ENCODE measurements around the gene CD46.
A peak's percentile ranks its signal among the peaks of the same experiment; 100 is the strongest.

CD46 gene

GRCh38 chr1:207807326-207807689 lies 55.5 kb downstream of the CD46 start:
- no peak overlapping the region for H3K23ac ChIP-seq (ENCODE audit: low read depth, low read length, poor library complexity)
- H3K4ac ChIP-seq (ENCODE audit: low read length), result no peak overlapping the region
- no peak overlapping the region for H2BK15ac ChIP-seq (ENCODE audit: low read length)
- no peak overlapping the region for H2BK12ac ChIP-seq (ENCODE audit: low read length)
- H4K8ac ChIP-seq (ENCODE audit: low read depth, low read length), result no peak overlapping the region
- no peak overlapping the region for H4K91ac ChIP-seq (ENCODE audit: low read depth, low read length, poor library complexity)
- no peak overlapping the region for H3K27ac ChIP-seq (replicated peaks; ENCODE audit: low read length)
- no peaks in the 10 kb centered on the region for H3K27me3 ChIP-seq (ENCODE audit: control insufficient read depth in 3 of 3, insufficient read depth in 3 of 3, low read depth in 1 of 3, low read length in 3 of 3)
- H2BK5ac ChIP-seq (ENCODE audit: low read length), result no peak overlapping the region
- peak overlapping the region; percentile 15 for H3K18ac ChIP-seq (ENCODE audit: low read length)
- no peak overlapping the region for H2BK120ac ChIP-seq (ENCODE audit: low read depth, low read length)
- no peak for DNase-seq (ENCODE audit: low spot score)
- H2AFZ ChIP-seq (ENCODE audit: low read length), result no peak overlapping the region
- no peak overlapping the region for H3K4me3 ChIP-seq (ENCODE audit: low read length in 2 of 2)
- H3K9ac ChIP-seq (ENCODE audit: low read depth, low read length, poor library complexity), result no peak overlapping the region
- H3K36me3 ChIP-seq (replicated peaks in 1 of 2; ENCODE audit: control insufficient read depth in 2 of 2, insufficient read depth in 2 of 2, low read length in 2 of 2), result peaks cover 4 to 86% of the 10 kb centered on the region in 2 donors
- no peak overlapping the region for H3K14ac ChIP-seq (ENCODE audit: low read length)
- no peaks in the 10 kb centered on the region for H3K79me1 ChIP-seq (ENCODE audit: low read depth, low read length)
- H2AK5ac ChIP-seq (ENCODE audit: low read depth, low read length), result no peak overlapping the region
- peaks cover 0 to 5% of the 10 kb centered on the region in 2 donors for H3K4me1 ChIP-seq (ENCODE audit: control insufficient read depth in 2 of 2, insufficient read depth in 1 of 2, low read depth in 1 of 2, low read length in 2 of 2)
- WGBS, 2 donors (ENCODE audit: extremely low coverage in 2 of 2, insufficient read length in 2 of 2, insufficient replicate concordance in 1 of 2), result no CpG with 5 or more reads among the region's 1 CpG
- no peak overlapping the region for H3K4me2 ChIP-seq (ENCODE audit: insufficient read depth, low read length, poor library complexity, severe bottlenecking)
- H3K9me3 ChIP-seq (replicated peaks in 1 of 2; ENCODE audit: control insufficient read depth in 2 of 2, insufficient read depth in 1 of 2, low read depth in 1 of 2, low read length in 2 of 2), result no peaks in the 10 kb centered on the region

DNA sequence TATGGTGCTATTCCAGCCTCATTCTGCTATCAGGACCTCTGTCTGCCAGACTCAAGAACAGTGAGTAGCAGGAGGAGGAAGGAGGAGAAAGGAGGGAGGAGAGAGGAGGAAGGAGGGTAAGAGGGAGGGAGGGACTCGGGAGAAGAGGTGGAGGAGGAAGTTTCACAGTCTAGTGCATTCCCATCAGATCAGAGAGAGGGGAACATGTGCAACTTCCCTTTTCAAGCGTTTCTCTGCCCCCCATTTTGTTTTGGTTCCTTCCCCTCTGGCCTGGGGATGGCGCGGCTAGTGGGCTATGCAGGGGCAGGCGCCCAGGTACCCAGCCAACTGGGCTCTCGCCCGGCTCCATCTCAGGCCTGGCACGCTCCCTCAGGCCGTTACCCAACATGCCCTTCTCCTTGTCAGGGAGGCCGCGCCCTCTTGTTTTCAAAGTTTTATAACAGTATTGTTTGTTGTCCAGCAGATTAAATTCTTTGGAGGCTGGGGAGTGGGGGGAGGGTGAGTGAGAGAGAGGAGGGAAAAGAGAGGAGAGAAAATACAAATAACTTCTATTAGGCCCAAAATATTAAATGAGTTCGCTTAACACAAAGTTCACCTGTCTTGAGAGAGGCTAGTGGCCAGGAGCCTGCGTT lies 56.0 kb downstream of the CD46 start:
- DNase-seq (ENCODE audit: low spot score), result no peak

GRCh38 chr1:207808322-207808705 lies 56.5 kb downstream of the CD46 start:
- Histone ChIP-seq H3K27ac (replicated peaks; ENCODE audit: low read length) (no peak overlapping the region), H3K4ac (ENCODE audit: low read length) (no peak overlapping the region), H4K8ac (ENCODE audit: low read depth, low read length) (no peak overlapping the region), H3K9me3 (replicated peaks in 1 of 2; ENCODE audit: control insufficient read depth in 2 of 2, insufficient read depth in 1 of 2, low read depth in 1 of 2, low read length in 2 of 2) (no peaks in the 10 kb centered on the region), H3K18ac (ENCODE audit: low read length) (no peak overlapping the region), H3K23ac (ENCODE audit: low read depth, low read length, poor library complexity) (no peak overlapping the region), H2BK120ac (ENCODE audit: low read depth, low read length) (no peak overlapping the region), H2AFZ (ENCODE audit: low read length) (no peak overlapping the region), H3K14ac (ENCODE audit: low read length) (no peak overlapping the region), H3K4me2 (ENCODE audit: insufficient read depth, low read length, poor library complexity, severe bottlenecking) (no peak overlapping the region), H2BK15ac (ENCODE audit: low read length) (no peak overlapping the region), H3K27me3 (ENCODE audit: control insufficient read depth in 3 of 3, insufficient read depth in 3 of 3, low read depth in 1 of 3, low read length in 3 of 3) (no peaks in the 10 kb centered on the region), H3K4me1 (ENCODE audit: control insufficient read depth in 2 of 2, insufficient read depth in 1 of 2, low read depth in 1 of 2, low read length in 2 of 2) (peaks cover 0 to 5% of the 10 kb centered on the region in 2 donors), H2BK12ac (ENCODE audit: low read length) (no peak overlapping the region), H2BK5ac (ENCODE audit: low read length) (no peak overlapping the region), H3K4me3 (ENCODE audit: low read length in 2 of 2) (no peak overlapping the region), H3K9ac (ENCODE audit: low read depth, low read length, poor library complexity) (no peak overlapping the region), H3K79me1 (ENCODE audit: low read depth, low read length) (no peaks in the 10 kb centered on the region), H2AK5ac (ENCODE audit: low read depth, low read length) (no peak overlapping the region), H3K36me3 (replicated peaks in 1 of 2; ENCODE audit: control insufficient read depth in 2 of 2, insufficient read depth in 2 of 2, low read length in 2 of 2) (peaks cover 4 to 86% of the 10 kb centered on the region in 2 donors), H4K91ac (ENCODE audit: low read depth, low read length, poor library complexity) (no peak overlapping the region)
- DNase-seq (ENCODE audit: low spot score), result no peak
- no CpG with 5 or more reads among the region's 7 CpGs for WGBS, 2 donors (ENCODE audit: extremely low coverage in 2 of 2, insufficient read length in 2 of 2, insufficient replicate concordance in 1 of 2)

More for the DNA sequence above, 56.0 kb downstream of the CD46 start:
- Histone ChIP-seq H2AFZ (ENCODE audit: low read length) (no peak overlapping the region), H3K79me1 (ENCODE audit: low read depth, low read length) (no peaks in the 10 kb centered on the region), H4K8ac (ENCODE audit: low read depth, low read length) (no peak overlapping the region), H3K27ac (replicated peaks; ENCODE audit: low read length) (no peak overlapping the region), H3K27me3 (ENCODE audit: control insufficient read depth in 3 of 3, insufficient read depth in 3 of 3, low read depth in 1 of 3, low read length in 3 of 3) (no peaks in the 10 kb centered on the region), H3K4me2 (ENCODE audit: insufficient read depth, low read length, poor library complexity, severe bottlenecking) (no peak overlapping the region), H2BK15ac (ENCODE audit: low read length) (no peak overlapping the region), H2BK120ac (ENCODE audit: low read depth, low read length) (no peak overlapping the region), H3K4me1 (ENCODE audit: control insufficient read depth in 2 of 2, insufficient read depth in 1 of 2, low read depth in 1 of 2, low read length in 2 of 2) (peaks cover 0 to 5% of the 10 kb centered on the region in 2 donors), H3K9me3 (replicated peaks in 1 of 2; ENCODE audit: control insufficient read depth in 2 of 2, insufficient read depth in 1 of 2, low read depth in 1 of 2, low read length in 2 of 2) (no peaks in the 10 kb centered on the region), H3K36me3 (replicated peaks in 1 of 2; ENCODE audit: control insufficient read depth in 2 of 2, insufficient read depth in 2 of 2, low read length in 2 of 2) (peaks cover 4 to 86% of the 10 kb centered on the region in 2 donors), H3K14ac (ENCODE audit: low read length) (no peak overlapping the region), H2BK12ac (ENCODE audit: low read length) (no peak overlapping the region), H2AK5ac (ENCODE audit: low read depth, low read length) (no peak overlapping the region), H3K4me3 (ENCODE audit: low read length in 2 of 2) (no peak overlapping the region), H2BK5ac (ENCODE audit: low read length) (no peak overlapping the region), H3K4ac (ENCODE audit: low read length) (no peak overlapping the region), H3K9ac (ENCODE audit: low read depth, low read length, poor library complexity) (no peak overlapping the region), H3K23ac (ENCODE audit: low read depth, low read length, poor library complexity) (no peak overlapping the region), H3K18ac (ENCODE audit: low read length) (no peak overlapping the region), H4K91ac (ENCODE audit: low read depth, low read length, poor library complexity) (no peak overlapping the region)
- no CpG with 5 or more reads among the region's 13 CpGs for WGBS, 2 donors (ENCODE audit: extremely low coverage in 2 of 2, insufficient read length in 2 of 2, insufficient replicate concordance in 1 of 2)

DNA sequence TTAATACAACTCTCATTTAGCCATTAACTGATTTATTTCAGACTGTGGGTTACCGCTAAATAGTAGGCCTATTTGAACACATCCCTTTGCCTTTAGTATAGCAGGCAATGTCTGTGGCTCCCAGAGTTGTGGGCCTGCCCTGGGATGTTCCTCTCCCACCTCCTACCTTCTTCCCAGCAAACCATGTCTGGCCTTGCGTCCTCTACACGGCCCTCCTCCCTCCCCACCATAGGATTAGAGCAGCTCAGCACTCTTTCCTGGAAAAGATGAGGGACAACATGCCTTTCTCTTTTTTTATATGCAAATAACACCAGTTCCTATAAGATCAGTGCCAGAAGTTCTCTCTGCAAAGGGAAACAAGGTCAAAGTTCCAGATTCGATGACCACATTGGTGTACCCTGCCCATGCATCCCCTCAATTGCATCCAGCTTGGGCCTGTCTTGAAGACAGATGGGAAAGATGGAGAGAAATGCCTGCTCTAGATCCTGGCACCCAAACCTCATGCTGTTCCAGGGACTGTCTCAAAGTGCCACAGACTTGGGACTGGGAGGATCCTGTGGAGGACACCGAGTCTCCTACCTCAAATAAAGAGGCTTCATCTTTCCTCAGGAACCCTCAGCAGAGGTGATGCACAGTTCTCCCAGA lies 57.2 kb downstream of the CD46 start:
- Histone ChIP-seq H2BK12ac (ENCODE audit: low read length) (no peak overlapping the region), H3K27ac (replicated peaks; ENCODE audit: low read length) (no peak overlapping the region), H2AFZ (ENCODE audit: low read length) (no peak overlapping the region), H2BK15ac (ENCODE audit: low read length) (no peak overlapping the region), H4K91ac (ENCODE audit: low read depth, low read length, poor library complexity) (no peak overlapping the region), H2BK120ac (ENCODE audit: low read depth, low read length) (no peak overlapping the region), H3K36me3 (replicated peaks in 1 of 2; ENCODE audit: control insufficient read depth in 2 of 2, insufficient read depth in 2 of 2, low read length in 2 of 2) (peaks cover 4 to 86% of the 10 kb centered on the region in 2 donors), H3K4me3 (ENCODE audit: low read length in 2 of 2) (no peak overlapping the region), H3K9me3 (replicated peaks in 1 of 2; ENCODE audit: control insufficient read depth in 2 of 2, insufficient read depth in 1 of 2, low read depth in 1 of 2, low read length in 2 of 2) (no peaks in the 10 kb centered on the region), H2BK5ac (ENCODE audit: low read length) (no peak overlapping the region), H3K14ac (ENCODE audit: low read length) (no peak overlapping the region), H3K79me1 (ENCODE audit: low read depth, low read length) (no peaks in the 10 kb centered on the region), H3K4me2 (ENCODE audit: insufficient read depth, low read length, poor library complexity, severe bottlenecking) (no peak overlapping the region), H2AK5ac (ENCODE audit: low read depth, low read length) (no peak overlapping the region), H3K18ac (ENCODE audit: low read length) (no peak overlapping the region), H3K9ac (ENCODE audit: low read depth, low read length, poor library complexity) (no peak overlapping the region), H3K27me3 (ENCODE audit: control insufficient read depth in 3 of 3, insufficient read depth in 3 of 3, low read depth in 1 of 3, low read length in 3 of 3) (no peaks in the 10 kb centered on the region), H3K23ac (ENCODE audit: low read depth, low read length, poor library complexity) (no peak overlapping the region), H3K4me1 (ENCODE audit: control insufficient read depth in 2 of 2, insufficient read depth in 1 of 2, low read depth in 1 of 2, low read length in 2 of 2) (peaks cover 0 to 5% of the 10 kb centered on the region in 2 donors), H4K8ac (ENCODE audit: low read depth, low read length) (no peak overlapping the region), H3K4ac (ENCODE audit: low read length) (no peak overlapping the region)
- no CpG with 5 or more reads among the region's 5 CpGs for WGBS, 2 donors (ENCODE audit: extremely low coverage in 2 of 2, insufficient read length in 2 of 2, insufficient replicate concordance in 1 of 2)
- DNase-seq (ENCODE audit: low spot score), result no peak
